ENCODE results near the gene TTC39B. TPM values are rescaled to one million over a fixed set of nuclear protein-coding genes. Genes with fewer than 3 reads are reported as not detected.
"Not testable (repeated sequence)": the region's sequence is repeated elsewhere in the genome, so short reads cannot be mapped to it uniquely, and the experiment has no call there.

Gene TTC39B
- total RNA-seq, 2 donors from 2014 or later = 2.0 to 2.3 TPM

DNA sequence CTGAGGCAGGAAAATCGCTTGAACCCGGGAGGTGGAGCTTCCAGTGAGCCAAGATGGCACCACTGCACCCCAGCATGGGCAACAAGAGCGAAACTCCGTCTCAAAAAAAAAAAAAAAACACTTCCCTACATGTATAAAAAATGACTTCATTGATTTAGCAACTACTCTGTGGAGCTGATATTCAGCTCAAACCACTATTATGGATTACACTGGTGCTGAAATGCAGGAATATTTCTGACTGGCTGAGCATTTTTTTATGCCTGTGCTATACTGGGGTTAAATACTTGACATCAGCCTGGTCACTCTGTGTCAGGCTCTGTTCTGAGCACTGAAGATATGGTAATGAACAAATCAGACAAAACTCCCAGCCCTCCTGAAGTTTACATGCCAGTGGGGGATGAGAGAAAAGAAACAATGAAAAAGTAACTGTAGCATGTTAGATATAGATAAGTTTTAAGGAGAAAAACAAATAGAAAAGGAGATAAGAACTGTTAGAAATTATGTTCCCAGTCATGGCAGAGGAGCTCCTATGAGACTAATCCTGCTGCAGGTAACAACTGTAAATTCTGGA lies 22.6 kb upstream of the TTC39B start:
- Histone ChIP-seq H3K27ac (no peak overlapping the region), H3K27me3 (no peaks in the 10 kb centered on the region), H3K9me3 (no peaks in the 10 kb centered on the region), H3K36me3 (no peaks in the 10 kb centered on the region), H3K4me1 (no peaks in the 10 kb centered on the region), H3K4me3 (no peak overlapping the region)
- no peak for DNase-seq (ENCODE audit: low spot score)
- TF ChIP-seq, protein P1, sequence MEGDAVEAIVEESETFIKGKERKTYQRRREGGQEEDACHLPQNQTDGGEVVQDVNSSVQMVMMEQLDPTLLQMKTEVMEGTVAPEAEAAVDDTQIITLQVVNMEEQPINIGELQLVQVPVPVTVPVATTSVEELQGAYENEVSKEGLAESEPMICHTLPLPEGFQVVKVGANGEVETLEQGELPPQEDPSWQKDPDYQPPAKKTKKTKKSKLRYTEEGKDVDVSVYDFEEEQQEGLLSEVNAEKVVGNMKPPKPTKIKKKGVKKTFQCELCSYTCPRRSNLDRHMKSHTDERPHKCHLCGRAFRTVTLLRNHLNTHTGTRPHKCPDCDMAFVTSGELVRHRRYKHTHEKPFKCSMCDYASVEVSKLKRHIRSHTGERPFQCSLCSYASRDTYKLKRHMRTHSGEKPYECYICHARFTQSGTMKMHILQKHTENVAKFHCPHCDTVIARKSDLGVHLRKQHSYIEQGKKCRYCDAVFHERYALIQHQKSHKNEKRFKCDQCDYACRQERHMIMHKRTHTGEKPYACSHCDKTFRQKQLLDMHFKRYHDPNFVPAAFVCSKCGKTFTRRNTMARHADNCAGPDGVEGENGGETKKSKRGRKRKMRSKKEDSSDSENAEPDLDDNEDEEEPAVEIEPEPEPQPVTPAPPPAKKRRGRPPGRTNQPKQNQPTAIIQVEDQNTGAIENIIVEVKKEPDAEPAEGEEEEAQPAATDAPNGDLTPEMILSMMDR (IDR thresholded peaks at IDR 0.05) = no peak

DNA sequence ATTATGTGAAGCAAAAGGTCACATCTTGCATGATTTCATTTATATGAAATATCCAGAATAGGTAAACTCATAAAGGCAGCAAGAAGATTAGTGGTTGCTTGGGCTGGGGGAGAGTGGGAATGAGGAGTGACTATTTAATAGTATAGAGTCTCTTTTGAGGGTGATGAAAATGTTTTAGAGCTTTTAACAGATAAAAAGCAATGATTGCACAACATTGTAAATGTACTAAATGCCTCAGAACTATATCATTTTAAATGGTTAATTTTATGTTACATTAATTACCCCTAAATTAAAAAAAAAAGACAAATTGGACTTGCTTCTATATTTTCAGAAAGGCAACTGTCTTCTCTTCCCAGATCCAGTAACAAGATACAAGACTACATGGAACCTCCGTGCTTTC lies 21.9 kb upstream of the TTC39B start:
- DNase-seq (ENCODE audit: low spot score) = no peak
- H3K27ac ChIP-seq = no peak overlapping the region
- no peaks in the 10 kb centered on the region for H3K27me3 ChIP-seq
- H3K36me3 ChIP-seq = no peaks in the 10 kb centered on the region
- H3K9me3 ChIP-seq = no peaks in the 10 kb centered on the region
- H3K4me3 ChIP-seq = no peak overlapping the region
- H3K4me1 ChIP-seq = no peaks in the 10 kb centered on the region
- TF ChIP-seq, protein P1 (IDR thresholded peaks at IDR 0.05) = no peak

DNA sequence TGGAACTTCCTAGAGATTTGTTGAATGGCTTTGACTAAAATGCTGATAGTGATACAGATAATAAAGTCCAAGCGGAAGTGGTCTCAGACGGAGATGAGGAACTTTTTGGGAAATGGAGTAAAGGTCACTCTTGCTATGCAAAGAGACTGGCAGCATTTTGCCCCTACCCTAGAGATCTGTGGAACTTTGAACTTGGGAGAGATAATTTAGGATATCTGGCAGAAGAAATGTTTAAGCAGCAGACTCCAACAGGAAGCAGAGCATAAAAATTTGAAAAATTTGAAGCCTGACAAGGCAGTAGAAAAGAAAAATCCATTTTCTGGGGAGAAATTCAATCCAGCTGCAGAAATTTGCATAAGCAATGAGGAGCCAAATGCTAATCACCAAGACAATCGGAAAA lies 15.7 kb upstream of the TTC39B start:
- not testable (repeated sequence) for H3K27me3 ChIP-seq; H3K9me3 ChIP-seq; H3K4me3 ChIP-seq; H3K27ac ChIP-seq; H3K4me1 ChIP-seq; H3K36me3 ChIP-seq; DNase-seq (ENCODE audit: low spot score)

DNA sequence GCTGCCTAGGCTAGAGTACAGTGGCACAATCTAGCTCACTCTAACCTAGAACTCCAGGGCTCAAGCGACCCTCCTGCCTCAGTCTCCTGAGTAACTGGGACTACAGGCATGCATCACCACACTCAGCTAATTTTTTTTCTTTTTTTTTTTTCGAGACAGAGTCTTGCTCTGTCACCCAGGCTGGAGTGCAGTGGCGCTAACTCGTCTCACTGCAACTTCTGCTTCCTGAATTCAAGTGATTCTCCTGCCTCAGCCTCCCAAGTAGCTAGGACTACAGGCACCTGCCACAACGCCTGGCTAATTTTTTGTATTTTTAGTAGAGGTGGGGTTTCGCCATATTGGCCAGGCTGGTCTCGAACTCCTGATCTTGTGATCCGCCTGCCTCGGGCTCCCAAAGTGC lies 12.6 kb upstream of the TTC39B start:
- H3K27ac ChIP-seq; H3K9me3 ChIP-seq; H3K4me3 ChIP-seq; DNase-seq (ENCODE audit: low spot score); H3K36me3 ChIP-seq; H3K4me1 ChIP-seq; H3K27me3 ChIP-seq: not testable (repeated sequence)

DNA sequence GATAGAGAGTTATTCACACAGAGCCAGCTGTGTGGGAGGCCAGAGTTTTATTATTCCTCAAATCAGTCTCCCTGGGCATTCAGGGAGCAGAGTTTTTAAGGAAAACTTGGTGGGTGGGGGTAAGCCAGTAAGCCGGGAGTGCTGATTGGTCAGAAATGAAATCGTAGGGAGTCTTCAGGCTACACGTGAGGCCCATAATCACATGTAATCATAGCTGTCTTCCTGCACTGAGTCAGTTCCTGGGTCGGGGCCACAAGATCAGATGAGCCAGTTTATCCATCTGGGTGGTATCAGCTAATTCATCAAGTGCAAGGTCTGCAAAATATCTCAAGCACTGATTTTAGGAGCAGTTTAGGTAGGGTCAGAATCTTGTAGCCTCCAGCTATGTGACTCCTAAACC lies 10.8 kb upstream of the TTC39B start:
- Histone ChIP-seq H3K27me3 (no peaks in the 10 kb centered on the region), H3K4me3 (no peak overlapping the region), H3K9me3 (no peaks in the 10 kb centered on the region), H3K36me3 (no peaks in the 10 kb centered on the region), H3K27ac (no peak overlapping the region), H3K4me1 (no peaks in the 10 kb centered on the region)
- no peak for DNase-seq (ENCODE audit: low spot score)
- TF ChIP-seq, protein P1 (IDR thresholded peaks at IDR 0.05) = no peak

DNA sequence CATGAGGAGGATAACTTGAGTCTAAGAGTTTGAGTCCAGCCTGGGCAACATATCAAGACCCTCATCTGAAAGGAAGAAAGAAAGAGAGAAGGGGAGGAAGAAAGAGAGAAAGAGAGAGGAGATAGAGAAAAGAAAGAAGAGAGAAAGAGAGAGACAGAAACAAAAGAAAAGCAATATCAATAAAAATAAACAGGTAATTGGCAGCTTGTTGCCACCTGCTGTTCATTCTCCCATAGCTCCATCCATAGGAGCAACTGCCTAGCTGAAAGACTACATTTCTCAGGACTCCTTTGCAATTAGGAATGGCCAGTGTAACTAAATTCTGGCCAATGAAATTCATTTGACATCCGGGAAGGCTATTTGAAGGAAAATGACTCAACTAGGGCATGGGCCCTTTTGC lies 4.6 kb upstream of the TTC39B start:
- no peak overlapping the region for H3K27ac ChIP-seq
- no peak for DNase-seq (ENCODE audit: low spot score)
- TF ChIP-seq, protein P1 (IDR thresholded peaks at IDR 0.05) = no peak
- H3K36me3 ChIP-seq = no peaks in the 10 kb centered on the region
- no peak overlapping the region for H3K4me3 ChIP-seq
- no peaks in the 10 kb centered on the region for H3K9me3 ChIP-seq
- H3K4me1 ChIP-seq = peaks cover 0 to 4% of the 10 kb centered on the region in 2 donors
- H3K27me3 ChIP-seq = no peaks in the 10 kb centered on the region

DNA sequence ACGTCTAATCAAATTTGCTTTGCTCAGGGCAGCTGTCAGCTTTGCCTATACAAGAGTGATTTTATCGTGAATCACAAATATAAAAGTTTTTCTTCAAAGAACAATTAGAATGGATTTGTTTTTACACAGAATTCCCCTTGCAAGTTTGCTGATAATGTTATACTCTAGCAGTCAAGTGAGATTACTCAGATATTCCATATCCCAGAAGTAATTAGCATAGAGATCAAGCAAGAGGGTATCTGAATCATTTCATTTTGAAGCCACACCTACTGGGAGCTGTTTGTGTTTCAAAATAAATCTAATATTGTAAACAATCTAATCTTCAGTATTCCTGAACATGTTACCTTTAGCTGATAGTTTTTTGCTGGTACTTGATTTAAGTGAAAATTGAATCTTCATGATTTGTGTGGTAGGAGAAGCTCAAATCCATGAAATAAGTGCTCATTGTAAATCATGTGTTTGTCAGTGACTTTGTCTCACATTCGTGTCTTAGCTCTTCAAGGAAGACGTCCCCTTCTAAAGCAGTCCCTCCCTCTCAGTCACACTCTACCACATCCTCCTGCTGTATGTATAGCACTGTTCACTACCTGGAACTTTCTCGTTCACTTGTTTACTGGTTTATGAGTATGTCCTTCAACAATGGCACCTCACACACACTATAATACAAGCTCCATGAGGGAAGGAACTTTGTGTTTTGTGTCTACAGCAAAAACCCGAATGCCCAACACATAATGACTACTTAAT lies 3.3 kb upstream of the TTC39B start:
- no peaks in the 10 kb centered on the region for H3K9me3 ChIP-seq
- H3K36me3 ChIP-seq = no peaks in the 10 kb centered on the region
- H3K4me3 ChIP-seq = no peak overlapping the region
- TF ChIP-seq, protein P1 (IDR thresholded peaks at IDR 0.05) = no peak
- no peaks in the 10 kb centered on the region for H3K27me3 ChIP-seq
- peaks cover 0 to 13% of the 10 kb centered on the region in 2 donors for H3K4me1 ChIP-seq
- H3K27ac ChIP-seq = no peak overlapping the region
- no peak for DNase-seq (ENCODE audit: low spot score)
